Adrenal gland (tissue), 12 donors: ENCODE measurements around the gene AMER3. TPM values are rescaled to one million over a fixed set of nuclear protein-coding genes. Genes with fewer than 3 reads are reported as not detected.

ENCODE experiments used
- DNase-seq, 7 donors: peaks; one replicate each; pipeline ENCODE4 v3.0.0-alpha.2; 2019 to 2020
- H3K27ac ChIP-seq, 5 donors: fragments of 200-600 bp; sonication (generic) in 4 of 5; 1 replicate in 3 of 5; 2 replicates in 2 of 5; pipeline versions ENCODE4 v1.5.1 to v1.8.0; 2016 to 2020; ENCODE audit warnings: mild to moderate bottlenecking in 1 of 5
- H3K27me3 ChIP-seq: fragments of 200-600 bp; 2 replicates; pipeline ENCODE4 v1.8.0; 2021
- H3K36me3 ChIP-seq, 2 donors: fragments of 200-600 bp; replicated peaks in 1 of 2; 1 replicate in 1 of 2; 2 replicates in 1 of 2; pipeline versions ENCODE4 v1.5.1 to v1.8.0; 2018 to 2022
- H3K4me1 ChIP-seq, 2 donors: fragments of 200-600 bp; replicated peaks in 1 of 2; 1 replicate in 1 of 2; 2 replicates in 1 of 2; pipeline versions ENCODE4 v1.5.1 to v1.8.0; 2018 to 2021
- H3K4me3 ChIP-seq, 4 donors: fragments of 200-600 bp; sonication (generic) in 3 of 4; one replicate each; pipeline ENCODE4 v1.5.1; 2016 to 2018
- H3K9me3 ChIP-seq, 3 donors: fragments of 200-600 bp; sonication (generic) in 1 of 3; replicated peaks in 1 of 3; 1 replicate in 2 of 3; 2 replicates in 1 of 3; pipeline versions ENCODE4 v1.5.1 to v1.8.0; 2016 to 2021
- CTCF ChIP-seq, 6 experiments: fragments of 450-650 bp in 4 of 6; fragments of 200-600 bp in 2 of 6; sonication (generic) in 1 of 6; IDR thresholded peaks; 1 replicate in 5 of 6; 2 replicates in 1 of 6; pipeline versions ENCODE4 v1.5.1 to v1.8.0; 2016 to 2021; ENCODE audit warnings: antibody characterized with exemption in 6 of 6, mild to moderate bottlenecking in 2 of 6, moderate library complexity in 1 of 6
- POLR2A ChIP-seq, 2 donors: fragments of 450-650 bp; IDR thresholded peaks; one replicate each; pipeline ENCODE4 v1.6.1; 2017; ENCODE audit warnings: antibody characterized with exemption in 2 of 2, mild to moderate bottlenecking in 2 of 2, moderate library complexity in 1 of 2
- WGBS, 4 donors: extraction: QIAGEN DNeasy Blood & Tissue Kit in 2 of 4; methylation state at CpG; one replicate each; pipeline versions ENCODE4 v1.1.5 to v1.1.7; 2013 to 2017; 5-methylcytosine and 5-hydroxymethylcytosine counted together
- intact Hi-C, 2 donors: fragments of 100-400 bp; cut with DNase I; formaldehyde crosslinking; loops; one replicate each; pipeline versions ENCODE4 v1.14.1 to v1.15.0; 2022 to 2023
- polyA plus RNA-seq, 3 donors: library from polyadenylated mRNA; stranded (reverse); fragments of 200-250 nt in 2 of 3; fragments of 350-450 nt in 1 of 3; fragmentation: Illumina TruSeq in 1 of 3; extraction: RNeasy Lipid Tissue Mini Kit (QIAGEN cat#74804) in 1 of 3; gene quantifications; one replicate each; pipeline ENCODE4 v1.2.3, GENCODE V29; 2013 to 2014
- total RNA-seq, 9 donors: library from RNA; depleted of rRNA in 4 of 9; stranded (reverse); fragments of >200 nt in 4 of 9; fragments of 120-200 nt in 1 of 9; fragmentation: NEBNext Ultra II Directional in 1 of 9; extraction: Animal tissue kit (Norgen Biotek cat#: 25700) in 1 of 9; gene quantifications; one replicate each; pipeline versions ENCODE4 v1.1.0 to v1.2.4, GENCODE V29; 2013 to 2023
- donor health status: healthy with polysubstance abuse.
- donor health status: Bipolar disorder and iron deficiency.
- donor health status: DM: yes; HTN: yes; CAD: no.
- donor health status: DM: no; HTN: no; CAD: no.
- donor health status: DM: no; HTN: no; CAD: no.
- donor health status: DM: yes; HTN: yes; CAD: no.

The AMER3 gene
- total and polyA plus RNA-seq, 12 donors: 0.08 to 1.2 (median 0.58) TPM; not detected in 4

GRCh38 chr2:130756053-130756873, 923 bp downstream of the AMER3 start:
- TF ChIP-seq CTCF (IDR thresholded peaks at IDR 0.05): peak in 1 of 6 experiments; percentile 13
- no peak for TF ChIP-seq POLR2A (IDR thresholded peaks at IDR 0.05)
- intact Hi-C loops: no loop called here
- peak overlapping the region in 1 of 4 donors; percentile 29 for H3K4me3 ChIP-seq
- no peaks in the 10 kb centered on the region for H3K4me1 ChIP-seq
- peaks cover 24% of the 10 kb centered on the region for H3K27me3 ChIP-seq
- no peaks in the 10 kb centered on the region for H3K36me3 ChIP-seq
- H3K9me3 ChIP-seq: no peaks in the 10 kb centered on the region
- no peak overlapping the region for H3K27ac ChIP-seq
- 2 to 4% (median 3%) methylated on average over 9 to 73 of the region's 80 CpGs for WGBS, 4 donors
- peak in 2 of 7 donors; percentile 13 to 44 for DNase-seq

GRCh38 chr2:130756874-130757668, 1.7 kb downstream of the AMER3 start:
- Histone ChIP-seq H3K27me3 (peaks cover 24% of the 10 kb centered on the region), H3K9me3 (no peaks in the 10 kb centered on the region)

GRCh38 chr2:130759906-130760753, 4.8 kb downstream of the AMER3 start:
- DNase-seq: peak in 5 of 7 donors; percentile 22 to 80 (median 27)
- Histone ChIP-seq H3K27ac (no peak overlapping the region), H3K27me3 (peaks cover 24% of the 10 kb centered on the region), H3K9me3 (no peaks in the 10 kb centered on the region), H3K4me1 (no peaks in the 10 kb centered on the region), H3K4me3 (no peak overlapping the region), H3K36me3 (no peaks in the 10 kb centered on the region)
- WGBS, 4 donors: 63 to 69% (median 67%) methylated on average over 8 to 10 of the region's 10 CpGs
- intact Hi-C loops: no loop called here
- TF ChIP-seq CTCF (IDR thresholded peaks at IDR 0.05): no peak
- no peak for TF ChIP-seq POLR2A (IDR thresholded peaks at IDR 0.05)

More at GRCh38 chr2:130756874-130757668, 1.7 kb downstream of the AMER3 start:
- Histone ChIP-seq H3K27ac (no peak overlapping the region), H3K4me1 (no peaks in the 10 kb centered on the region), H3K36me3 (no peaks in the 10 kb centered on the region), H3K4me3 (no peak overlapping the region)
- no peak for TF ChIP-seq POLR2A (IDR thresholded peaks at IDR 0.05)
- TF ChIP-seq CTCF (IDR thresholded peaks at IDR 0.05): no peak
- 26 to 32% (median 29%) methylated on average over 16 of the region's 16 CpGs for WGBS, 4 donors
- DNase-seq: peak in 1 of 7 donors; percentile 29
- intact Hi-C loops: no loop called here
